ENCODE results near the gene CCDC183.

CCDC183 gene

GRCh38 chr9:136796238-136796774, at the start of gene CCDC183:
TSS of gene CCDC183 (plus strand) at chr9:136796338. CDS start at chr9:136796398, 60 bp downstream.
- Histone ChIP-seq H3K4me1 (ENCODE audit: insufficient read depth, low read length) (peaks cover 4% of the 10 kb centered on the region; the same call in 1 of the 2 replicates), H3K27ac (ENCODE audit: low read length) (no peak within 1 kb of the TSS), H3K27me3 (ENCODE audit: insufficient read depth, low read length) (peaks cover 16% of the 10 kb centered on the region)

GRCh38 chr9:136746621-136747020, 49.5 kb upstream of the CCDC183 start:
- Histone ChIP-seq H3K4me3 (ENCODE audit: low read length) (no peak overlapping the region), H3K36me3 (ENCODE audit: insufficient read depth, low read depth, low read length) (no peaks in the 10 kb centered on the region), H3K9ac (ENCODE audit: low read depth, low read length) (no peak overlapping the region), H3K27ac (ENCODE audit: low read length) (no peak overlapping the region), H3K9me3 (ENCODE audit: insufficient read depth, low read depth, low read length) (no peaks in the 10 kb centered on the region), H3K27me3 (ENCODE audit: insufficient read depth, low read length) (no peaks in the 10 kb centered on the region), H3K4me1 (ENCODE audit: insufficient read depth, low read length) (no peaks in the 10 kb centered on the region)

More at GRCh38 chr9:136796238-136796774, at the start of gene CCDC183:
- Histone ChIP-seq H3K9me3 (ENCODE audit: insufficient read depth, low read depth, low read length) (no peaks in the 10 kb centered on the region), H3K9ac (ENCODE audit: low read depth, low read length) (no peak within 1 kb of the TSS), H3K36me3 (ENCODE audit: insufficient read depth, low read depth, low read length) (peaks cover 9% of the 10 kb centered on the region; the same call in 1 of the 2 replicates), H3K4me3 (ENCODE audit: low read length) (no peak within 1 kb of the TSS)

- H3K36me3 ChIP-seq (ENCODE audit: insufficient read depth, low read depth, low read length) = no peaks in the 10 kb centered on the region
- no peak overlapping the region for H3K4me3 ChIP-seq (ENCODE audit: low read length)
- no peaks in the 10 kb centered on the region for H3K27me3 ChIP-seq (ENCODE audit: insufficient read depth, low read length)
- H3K4me1 ChIP-seq (ENCODE audit: insufficient read depth, low read length) = no peaks in the 10 kb centered on the region
- H3K27ac ChIP-seq (ENCODE audit: low read length) = no peak overlapping the region
- H3K9me3 ChIP-seq (ENCODE audit: insufficient read depth, low read depth, low read length) = no peaks in the 10 kb centered on the region
- no peak overlapping the region for H3K9ac ChIP-seq (ENCODE audit: low read depth, low read length)
Observed at GRCh38 chr9:136747161-136748060, 48.7 kb upstream of the CCDC183 start.

DNA sequence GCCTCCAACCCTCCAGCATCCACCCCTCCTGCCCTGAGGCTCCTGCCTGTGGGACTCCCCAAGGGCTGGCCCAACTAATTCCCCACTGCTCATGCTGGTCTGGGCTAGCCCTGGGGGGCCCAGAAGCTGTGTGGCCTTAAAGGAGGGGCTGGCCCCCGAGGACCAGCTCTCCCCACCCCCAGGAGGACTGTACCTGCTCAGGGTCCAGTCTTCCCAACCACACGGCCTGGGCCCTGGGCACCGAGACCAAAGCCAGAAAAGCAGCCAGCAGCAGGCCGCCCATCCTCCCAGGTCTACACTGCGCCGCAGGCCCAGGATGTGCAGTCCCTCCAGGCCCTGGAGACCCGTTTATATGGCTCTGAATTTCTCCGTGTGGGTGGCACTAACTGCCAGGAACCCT, 47.9 kb upstream of the CCDC183 start, which contains the start of gene LCN6:
Gene LCN6 (minus strand): TSS at position 325 of the 400 bp plus-strand sequence. CDS start 42 bp downstream, at position 283.
- no peak within 1 kb of the TSS for H3K4me3 ChIP-seq (ENCODE audit: low read length)
- no peaks in the 10 kb centered on the region for H3K9me3 ChIP-seq (ENCODE audit: insufficient read depth, low read depth, low read length)
- H3K9ac ChIP-seq (ENCODE audit: low read depth, low read length) = no peak within 1 kb of the TSS
- no peaks in the 10 kb centered on the region for H3K4me1 ChIP-seq (ENCODE audit: insufficient read depth, low read length)
- no peak within 1 kb of the TSS for H3K27ac ChIP-seq (ENCODE audit: low read length)
- H3K36me3 ChIP-seq (ENCODE audit: insufficient read depth, low read depth, low read length) = no peaks in the 10 kb centered on the region
- H3K27me3 ChIP-seq (ENCODE audit: insufficient read depth, low read length) = no peaks in the 10 kb centered on the region

GRCh38 chr9:136748666-136749611, 47.2 kb upstream of the CCDC183 start:
- Histone ChIP-seq H3K9me3 (ENCODE audit: insufficient read depth, low read depth, low read length) (no peaks in the 10 kb centered on the region), H3K27ac (ENCODE audit: low read length) (no peak overlapping the region), H3K4me1 (ENCODE audit: insufficient read depth, low read length) (no peaks in the 10 kb centered on the region), H3K27me3 (ENCODE audit: insufficient read depth, low read length) (no peaks in the 10 kb centered on the region), H3K4me3 (ENCODE audit: low read length) (no peak overlapping the region), H3K36me3 (ENCODE audit: insufficient read depth, low read depth, low read length) (no peaks in the 10 kb centered on the region), H3K9ac (ENCODE audit: low read depth, low read length) (no peak overlapping the region)

DNA sequence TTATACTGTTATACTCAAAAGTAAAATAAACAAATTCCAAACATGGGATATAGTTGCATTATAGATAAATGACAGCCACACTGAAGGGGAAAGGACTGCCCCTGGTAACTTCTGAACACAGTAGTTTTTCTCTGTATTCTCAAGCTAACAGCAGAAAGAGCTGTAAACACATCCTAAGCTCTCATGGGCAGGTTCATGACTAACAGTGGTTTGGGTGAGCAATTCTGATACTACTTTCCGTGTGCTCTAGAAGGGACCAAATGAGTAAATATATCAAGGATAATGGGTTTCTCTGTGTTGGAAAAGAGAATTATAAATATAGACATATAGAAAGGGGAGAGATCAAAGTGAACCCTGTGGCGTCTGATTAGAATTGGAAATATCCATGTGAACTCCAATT, 45.6 kb upstream of the CCDC183 start:
- Histone ChIP-seq H3K4me1 (ENCODE audit: insufficient read depth, low read length) (no peaks in the 10 kb centered on the region), H3K9me3 (ENCODE audit: insufficient read depth, low read depth, low read length) (no peaks in the 10 kb centered on the region), H3K4me3 (ENCODE audit: low read length) (no peak overlapping the region), H3K9ac (ENCODE audit: low read depth, low read length) (no peak overlapping the region), H3K27ac (ENCODE audit: low read length) (no peak overlapping the region), H3K27me3 (ENCODE audit: insufficient read depth, low read length) (no peaks in the 10 kb centered on the region), H3K36me3 (ENCODE audit: insufficient read depth, low read depth, low read length) (no peaks in the 10 kb centered on the region)

GRCh38 chr9:136751244-136751643, 44.9 kb upstream of the CCDC183 start:
- Histone ChIP-seq H3K36me3 (ENCODE audit: insufficient read depth, low read depth, low read length) (no peaks in the 10 kb centered on the region), H3K4me1 (ENCODE audit: insufficient read depth, low read length) (no peaks in the 10 kb centered on the region), H3K4me3 (ENCODE audit: low read length) (no peak overlapping the region), H3K27me3 (ENCODE audit: insufficient read depth, low read length) (no peaks in the 10 kb centered on the region), H3K27ac (ENCODE audit: low read length) (no peak overlapping the region), H3K9me3 (ENCODE audit: insufficient read depth, low read depth, low read length) (peaks cover 3% of the 10 kb centered on the region; the same call in 1 of the 2 replicates), H3K9ac (ENCODE audit: low read depth, low read length) (no peak overlapping the region)

- Histone ChIP-seq H3K27me3 (ENCODE audit: insufficient read depth, low read length) (no peaks in the 10 kb centered on the region), H3K9me3 (ENCODE audit: insufficient read depth, low read depth, low read length) (peaks cover 4% of the 10 kb centered on the region; the same call in 1 of the 2 replicates), H3K4me1 (ENCODE audit: insufficient read depth, low read length) (no peaks in the 10 kb centered on the region), H3K27ac (ENCODE audit: low read length) (no peak overlapping the region), H3K9ac (ENCODE audit: low read depth, low read length) (no peak overlapping the region), H3K36me3 (ENCODE audit: insufficient read depth, low read depth, low read length) (no peaks in the 10 kb centered on the region), H3K4me3 (ENCODE audit: low read length) (no peak overlapping the region)
Observed at GRCh38 chr9:136751814-136752213, 44.3 kb upstream of the CCDC183 start.

- no peaks in the 10 kb centered on the region for H3K36me3 ChIP-seq (ENCODE audit: insufficient read depth, low read depth, low read length)
- no peaks in the 10 kb centered on the region for H3K27me3 ChIP-seq (ENCODE audit: insufficient read depth, low read length)
- no peak overlapping the region for H3K27ac ChIP-seq (ENCODE audit: low read length)
- no peak overlapping the region for H3K4me3 ChIP-seq (ENCODE audit: low read length)
- H3K9ac ChIP-seq (ENCODE audit: low read depth, low read length) = no peak overlapping the region
- peaks cover 4% of the 10 kb centered on the region; the same call in 1 of the 2 replicates for H3K9me3 ChIP-seq (ENCODE audit: insufficient read depth, low read depth, low read length)
- no peaks in the 10 kb centered on the region for H3K4me1 ChIP-seq (ENCODE audit: insufficient read depth, low read length)
Observed at GRCh38 chr9:136753371-136754058, 42.6 kb upstream of the CCDC183 start.

DNA sequence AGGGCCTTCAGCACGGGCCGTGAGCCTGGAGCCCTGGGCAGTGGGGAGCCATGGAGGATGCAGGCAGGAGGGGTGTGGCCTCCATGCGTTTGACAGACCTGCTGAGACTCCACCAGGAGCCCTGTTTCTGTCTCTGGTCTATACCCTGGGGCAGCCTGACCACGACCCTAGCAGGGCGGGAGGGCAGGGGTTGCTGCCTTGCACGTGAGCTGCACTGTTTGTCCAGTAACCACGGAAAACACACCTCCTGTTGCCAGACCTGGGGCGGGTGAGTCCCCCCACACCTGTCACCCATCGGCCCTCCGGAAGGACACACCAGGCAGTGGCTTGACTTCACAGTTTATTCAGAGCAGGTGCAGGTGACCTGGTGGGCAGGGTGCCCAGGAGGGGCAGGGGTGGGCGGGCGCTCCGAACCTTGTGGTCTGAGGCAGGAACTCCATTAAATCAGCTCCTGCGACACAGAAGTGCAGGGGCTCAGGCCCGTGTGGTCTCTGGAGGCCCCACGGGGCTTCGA, 42.0 kb upstream of the CCDC183 start:
- no peaks in the 10 kb centered on the region for H3K4me1 ChIP-seq (ENCODE audit: insufficient read depth, low read length)
- no peaks in the 10 kb centered on the region for H3K27me3 ChIP-seq (ENCODE audit: insufficient read depth, low read length)
- H3K27ac ChIP-seq (ENCODE audit: low read length) = no peak overlapping the region
- H3K9me3 ChIP-seq (ENCODE audit: insufficient read depth, low read depth, low read length) = peaks cover 4% of the 10 kb centered on the region; the same call in 1 of the 2 replicates
- no peak overlapping the region for H3K9ac ChIP-seq (ENCODE audit: low read depth, low read length)
- H3K36me3 ChIP-seq (ENCODE audit: insufficient read depth, low read depth, low read length) = no peaks in the 10 kb centered on the region
- no peak overlapping the region for H3K4me3 ChIP-seq (ENCODE audit: low read length)

Data from iPS-20b (cell line).